ENCODE measurements around the gene PET100. TPM values are rescaled to one million over a fixed set of nuclear protein-coding genes. Genes with fewer than 3 reads are reported as not detected.

The PET100 gene
- total RNA-seq, 1 experiment from 2014 or later: 129 TPM

- Histone ChIP-seq H3K4me3 (ENCODE audit: low read depth, low read length, poor library complexity, severe bottlenecking) (no peak overlapping the region), H3K27me3 (replicated peaks; ENCODE audit: insufficient read depth, low read depth, low read length, poor library complexity) (peaks cover 13% of the 10 kb centered on the region), H3K4me1 (ENCODE audit: insufficient read depth, low read length, poor library complexity, severe bottlenecking) (peaks cover 2% of the 10 kb centered on the region), H3K9me3 (ENCODE audit: low read depth, low read length, poor library complexity, severe bottlenecking) (no peaks in the 10 kb centered on the region), H3K27ac (ENCODE audit: low read depth, low read length, poor library complexity, severe bottlenecking) (no peak overlapping the region), H3K36me3 (ENCODE audit: insufficient read depth, low read length, poor library complexity, severe bottlenecking) (no peaks in the 10 kb centered on the region)
- no peak for DNase-seq (ENCODE audit: low spot score)
- no peak for TF ChIP-seq CTCF (conservative IDR thresholded peaks at IDR 0.05; ENCODE audit: low read depth, low read length)
- TF ChIP-seq EZH2 (IDR thresholded peaks at IDR 0.05; ENCODE audit: borderline replicate concordance, low read depth, low read length, poor library complexity, severe bottlenecking): no peak
- POLR2A ChIA-PET (ENCODE audit: low non-redundant PET): no interaction called here
- no TSS peak for BruUV-seq (replicated peaks)
- CTCF ChIA-PET: no interaction called here
- intact Hi-C loops (cut with micrococcal nuclease; ENCODE audit: unreplicated experiment): no loop called here
These were observed 39.3 kb upstream of the PET100 start for GRCh38 chr19:7590256-7590655.

GRCh38 chr19:7595466-7596133 lies 34.0 kb upstream of the PET100 start, which contains the start of gene CAMSAP3:
Gene CAMSAP3 (plus strand): TSS chr19:7595863. CDS start chr19:7596003, 140 bp downstream.
- TF ChIP-seq EZH2 (IDR thresholded peaks at IDR 0.05; ENCODE audit: borderline replicate concordance, low read depth, low read length, poor library complexity, severe bottlenecking): no peak
- no peak for TF ChIP-seq CTCF (conservative IDR thresholded peaks at IDR 0.05; ENCODE audit: low read depth, low read length)
- intact Hi-C loops (cut with micrococcal nuclease; ENCODE audit: unreplicated experiment): no loop called here
- Histone ChIP-seq H3K4me3 (ENCODE audit: low read depth, low read length, poor library complexity, severe bottlenecking) (peak within 1 kb of the TSS; percentile 46), H3K27me3 (replicated peaks; ENCODE audit: insufficient read depth, low read depth, low read length, poor library complexity) (peaks cover 31% of the 10 kb centered on the region), H3K9me3 (ENCODE audit: low read depth, low read length, poor library complexity, severe bottlenecking) (no peaks in the 10 kb centered on the region), H3K27ac (ENCODE audit: low read depth, low read length, poor library complexity, severe bottlenecking) (no peak within 1 kb of the TSS), H3K36me3 (ENCODE audit: insufficient read depth, low read length, poor library complexity, severe bottlenecking) (no peaks in the 10 kb centered on the region), H3K4me1 (ENCODE audit: insufficient read depth, low read length, poor library complexity, severe bottlenecking) (peaks cover 4% of the 10 kb centered on the region)
- ChIA-PET CTCF (interaction anchor here (1.1 kb wide), 1 partner anchor 27 kb away, joined by 6 read pairs; no protein-coding TSS in a partner anchor), POLR2A (ENCODE audit: low non-redundant PET) (interaction anchor here (0.5 kb wide), 1 partner anchor 32 kb away, joined by 5 read pairs; no protein-coding TSS in a partner anchor)
- peak; percentile 67 for DNase-seq (ENCODE audit: low spot score)
- BruUV-seq (replicated peaks): no TSS peak

- Histone ChIP-seq H3K9me3 (ENCODE audit: low read depth, low read length, poor library complexity, severe bottlenecking) (no peaks in the 10 kb centered on the region), H3K4me1 (ENCODE audit: insufficient read depth, low read length, poor library complexity, severe bottlenecking) (peaks cover 4% of the 10 kb centered on the region), H3K36me3 (ENCODE audit: insufficient read depth, low read length, poor library complexity, severe bottlenecking) (no peaks in the 10 kb centered on the region), H3K27ac (ENCODE audit: low read depth, low read length, poor library complexity, severe bottlenecking) (no peak overlapping the region), H3K4me3 (ENCODE audit: low read depth, low read length, poor library complexity, severe bottlenecking) (peak overlapping the region; percentile 46), H3K27me3 (replicated peaks; ENCODE audit: insufficient read depth, low read depth, low read length, poor library complexity) (peaks cover 31% of the 10 kb centered on the region)
- POLR2A ChIA-PET (ENCODE audit: low non-redundant PET): no interaction called here
- 0 out of 2 replicates have a peak, but pooled peaks have one; percentile 16 for TF ChIP-seq CTCF (conservative IDR thresholded peaks at IDR 0.05; ENCODE audit: low read depth, low read length)
- TF ChIP-seq EZH2 (IDR thresholded peaks at IDR 0.05; ENCODE audit: borderline replicate concordance, low read depth, low read length, poor library complexity, severe bottlenecking): no peak
- DNase-seq (ENCODE audit: low spot score): no peak
- BruUV-seq (replicated peaks): no TSS peak
- intact Hi-C loops (cut with micrococcal nuclease; ENCODE audit: unreplicated experiment): no loop called here
- CTCF ChIA-PET: interaction anchor here (1.0 kb wide), 1 partner anchor 28 kb away, joined by 3 read pairs; no protein-coding TSS in a partner anchor
These were observed 33.2 kb upstream of the PET100 start for GRCh38 chr19:7596211-7596937.
